GM23248 (cell line): Measurements from ENCODE around the gene RALGPS1. TPM values are rescaled to one million over a fixed set of nuclear protein-coding genes. Genes with fewer than 3 reads are reported as not detected.

Source experiments
- DNase-seq: peaks from one replicate; pipeline ENCODE4 v3.0.0-alpha.2; 2015
- H2AFZ ChIP-seq: fragments of 200-600 bp; sonication (generic); 2 replicates; pipeline ENCODE4 v1.6.1; 2016; ENCODE audit warnings: antibody characterized with exemption
- H3F3A ChIP-seq: fragments of 200-600 bp; sonication (generic); 2 replicates; pipeline ENCODE4 v1.6.1; 2016; ENCODE audit warnings: mild to moderate bottlenecking, antibody characterized with exemption, mixed run types; ENCODE audit not compliant: insufficient read depth
- H3K27ac ChIP-seq: fragments of 200-600 bp; sonication (generic); 2 replicates; pipeline ENCODE4 v1.5.1; 2016; ENCODE audit warnings: mild to moderate bottlenecking
- H3K27me3 ChIP-seq: fragments of 200-600 bp; sonication (generic); replicated peaks from 2 replicates; pipeline ENCODE4 v1.6.1; 2016; ENCODE audit warnings: mild to moderate bottlenecking; ENCODE audit not compliant: insufficient read depth
- H3K36me3 ChIP-seq: fragments of 200-600 bp; sonication (generic); 2 replicates; pipeline ENCODE4 v1.6.1; 2016; ENCODE audit warnings: low read depth, mild to moderate bottlenecking
- H3K4me1 ChIP-seq: fragments of 200-600 bp; sonication (generic); 2 replicates; pipeline ENCODE4 v1.6.1; 2016; ENCODE audit warnings: mild to moderate bottlenecking; ENCODE audit not compliant: insufficient read depth
- H3K4me2 ChIP-seq: fragments of 200-600 bp; sonication (generic); one replicate; pipeline ENCODE4 v1.6.1; 2016; ENCODE audit warnings: mild to moderate bottlenecking; ENCODE audit not compliant: unreplicated experiment
- H3K4me3 ChIP-seq: fragments of 200-600 bp; sonication (generic); 2 replicates; pipeline ENCODE4 v1.5.1; 2016; ENCODE audit warnings: mild to moderate bottlenecking
- H3K79me2 ChIP-seq: fragments of 200-600 bp; sonication (generic); 2 replicates; pipeline ENCODE4 v1.6.1; 2016; ENCODE audit warnings: mild to moderate bottlenecking; ENCODE audit not compliant: insufficient read depth
- H3K9ac ChIP-seq: fragments of 200-600 bp; sonication (generic); 2 replicates; pipeline ENCODE4 v1.6.1; 2016; ENCODE audit warnings: mild to moderate bottlenecking
- H3K9me2 ChIP-seq: fragments of 200-600 bp; sonication (generic); 2 replicates; pipeline ENCODE4 v1.6.1; 2016; ENCODE audit warnings: mixed run types, mild to moderate bottlenecking, moderate library complexity; ENCODE audit not compliant: insufficient read depth
- H3K9me3 ChIP-seq: fragments of 200-600 bp; sonication (generic); one replicate; pipeline ENCODE4 v1.6.1; 2017; ENCODE audit warnings: low read depth
- H4K20me1 ChIP-seq: fragments of 200-600 bp; sonication (generic); 2 replicates; pipeline ENCODE4 v1.6.0; 2016; ENCODE audit not compliant: insufficient read depth
- EZH2 ChIP-seq: fragments of 200-600 bp; sonication (generic); IDR thresholded peaks from 2 replicates; pipeline ENCODE4 v1.6.1; 2018; ENCODE audit warnings: antibody characterized with exemption, mild to moderate bottlenecking; ENCODE audit not compliant: insufficient read depth, poor library complexity, severe bottlenecking
- EZH2phosphoT487 ChIP-seq: fragments of 200-600 bp; sonication (generic); IDR thresholded peaks from 2 replicates; pipeline ENCODE4 v1.6.1; 2018; ENCODE audit warnings: antibody characterized with exemption, moderate library complexity, mild to moderate bottlenecking, low read depth; ENCODE audit not compliant: insufficient read depth
- WGBS, 2 experiments: methylation state at CpG; one replicate each; pipeline ENCODE4 v1.1.6; 2015 to 2017; ENCODE audit warnings: low lambda C conversion rate in 2 of 2, low coverage in 1 of 2; ENCODE audit errors: missing lambda C conversion rate in 2 of 2; 5-methylcytosine and 5-hydroxymethylcytosine counted together
- in situ Hi-C: fragments of 300-500 bp; cut with MboI; formaldehyde crosslinking; loops from 2 replicates; pipeline ENCODE4 v1.15.0; 2020
- polyA plus RNA-seq: library from polyadenylated mRNA; unstranded; fragments of >200 nt; fragmentation: Nextera tagmentation; extraction: Ambion mirVana; gene quantifications from 2 replicates; pipeline ENCODE4 v1.2.1, GENCODE V29; 2016
- total RNA-seq: library from RNA; depleted of rRNA; stranded (reverse); fragments of >200 nt; shearing (Covaris generic); gene quantifications from 2 replicates; pipeline ENCODE4 v1.2.3, GENCODE V29; 2014

Gene RALGPS1
- total and polyA plus RNA-seq, 2 experiments from 2014 or later, result 0.54 to 1.8 TPM

- WGBS, 2 experiments, result 95 to 97% methylated on average over 9 of the region's 9 CpGs
- Histone ChIP-seq H3K9me2 (no peaks in the 10 kb centered on the region), H4K20me1 (no peaks in the 10 kb centered on the region)
These were observed 246.6 kb downstream of the RALGPS1 start for GRCh38 chr9:127161081-127161624.

GRCh38 chr9:127162046-127162863, 247.7 kb downstream of the RALGPS1 start:
- no peaks in the 10 kb centered on the region for H4K20me1 ChIP-seq
- H3K27ac ChIP-seq, result no peak overlapping the region
- peaks cover 17% of the 10 kb centered on the region; the same call in 1 of the 2 replicates for H3F3A ChIP-seq
- WGBS, 2 experiments, result 76 to 80% methylated on average over 9 of the region's 9 CpGs
- H3K9ac ChIP-seq, result no peak overlapping the region
- no peak overlapping the region for H2AFZ ChIP-seq
- no peak for TF ChIP-seq EZH2phosphoT487
- TF ChIP-seq EZH2, result no peak
- H3K4me2 ChIP-seq, result no peak overlapping the region
- no peaks in the 10 kb centered on the region for H3K9me2 ChIP-seq
- peaks cover 36% of the 10 kb centered on the region for H3K4me1 ChIP-seq
- H3K79me2 ChIP-seq, result no peaks in the 10 kb centered on the region
- in situ Hi-C loops, result no loop called here
- H3K9me3 ChIP-seq, result no peaks in the 10 kb centered on the region
- no peaks in the 10 kb centered on the region for H3K36me3 ChIP-seq
- no peak for DNase-seq
- no peak overlapping the region for H3K4me3 ChIP-seq
- no peaks in the 10 kb centered on the region for H3K27me3 ChIP-seq

More at GRCh38 chr9:127161081-127161624, 246.6 kb downstream of the RALGPS1 start:
- Histone ChIP-seq H3K27me3 (no peaks in the 10 kb centered on the region), H3K36me3 (no peaks in the 10 kb centered on the region), H3K9me3 (no peaks in the 10 kb centered on the region), H3K4me1 (peaks cover 36% of the 10 kb centered on the region), H3K79me2 (no peaks in the 10 kb centered on the region), H3K9ac (no peak overlapping the region), H3K4me2 (no peak overlapping the region), H3K4me3 (no peak overlapping the region), H3K27ac (no peak overlapping the region), H2AFZ (no peak overlapping the region), H3F3A (peaks cover 17% of the 10 kb centered on the region; the same call in 1 of the 2 replicates)
- no peak for DNase-seq
- TF ChIP-seq EZH2 (no peak), EZH2phosphoT487 (no peak)
- in situ Hi-C loops, result no loop called here

DNA sequence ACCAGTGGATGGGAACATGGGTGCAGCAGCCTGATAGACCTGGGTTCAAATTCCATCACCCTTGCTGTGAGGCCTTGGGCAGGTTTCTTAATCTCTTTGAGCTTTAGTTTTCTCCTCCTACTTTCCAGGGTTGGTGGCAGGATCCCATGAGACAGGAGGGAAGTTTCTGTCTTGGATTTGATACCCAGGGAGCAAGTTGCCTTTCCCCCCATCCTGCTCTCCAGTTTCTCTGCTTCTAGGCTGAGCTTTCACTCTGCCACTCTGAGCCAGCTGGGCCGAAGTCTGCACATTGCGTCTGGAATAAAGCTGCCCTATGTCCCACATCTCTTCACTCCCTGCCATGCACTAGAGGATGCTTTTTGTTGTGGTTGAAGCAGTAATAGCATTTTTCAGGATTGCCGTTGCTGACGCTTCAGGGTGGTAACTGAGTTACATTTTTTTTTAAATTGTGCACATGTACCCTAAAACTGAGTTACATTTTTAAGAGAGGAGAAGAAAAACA, 248.3 kb downstream of the RALGPS1 start:
- peak overlapping the region; percentile 19 for H3K4me2 ChIP-seq

GRCh38 chr9:127163409-127163808, 248.8 kb downstream of the RALGPS1 start:
- Histone ChIP-seq H3K9me2 (no peaks in the 10 kb centered on the region), H3K4me1 (peaks cover 36% of the 10 kb centered on the region), H3K79me2 (no peaks in the 10 kb centered on the region), H3K4me2 (peak overlapping the region; percentile 19), H4K20me1 (no peaks in the 10 kb centered on the region), H2AFZ (no peak overlapping the region), H3K9ac (peak overlapping the region; percentile 28; the same call in 1 of the 2 replicates), H3F3A (peaks cover 17% of the 10 kb centered on the region; the same call in 1 of the 2 replicates), H3K27me3 (no peaks in the 10 kb centered on the region), H3K27ac (peak overlapping the region; percentile 65), H3K36me3 (no peaks in the 10 kb centered on the region), H3K9me3 (no peaks in the 10 kb centered on the region), H3K4me3 (no peak overlapping the region)
- 7 to 13% methylated on average over 2 of the region's 2 CpGs for WGBS, 2 experiments
- TF ChIP-seq EZH2phosphoT487, result no peak
- TF ChIP-seq EZH2, result no peak
- in situ Hi-C loops, result no loop called here
- peak; percentile 85 for DNase-seq

More for the DNA sequence above, 248.3 kb downstream of the RALGPS1 start:
- peaks cover 36% of the 10 kb centered on the region for H3K4me1 ChIP-seq
- in situ Hi-C loops, result no loop called here
- no peak overlapping the region for H2AFZ ChIP-seq
- no peaks in the 10 kb centered on the region for H3K36me3 ChIP-seq
- H3K4me3 ChIP-seq, result no peak overlapping the region
- peaks cover 17% of the 10 kb centered on the region; the same call in 1 of the 2 replicates for H3F3A ChIP-seq
- peak overlapping the region; percentile 28; the same call in 1 of the 2 replicates for H3K9ac ChIP-seq
- no peaks in the 10 kb centered on the region for H3K9me2 ChIP-seq
- TF ChIP-seq EZH2phosphoT487, result no peak
- no peak for TF ChIP-seq EZH2
- H3K27me3 ChIP-seq, result no peaks in the 10 kb centered on the region
- H4K20me1 ChIP-seq, result no peaks in the 10 kb centered on the region
- H3K9me3 ChIP-seq, result no peaks in the 10 kb centered on the region
- 99% methylated on average over 4 of the region's 4 CpGs for WGBS, 2 experiments
- no peak for DNase-seq
- peak overlapping the region; percentile 65 for H3K27ac ChIP-seq
- no peaks in the 10 kb centered on the region for H3K79me2 ChIP-seq
